Heart left ventricle (tissue), 16 donors: ENCODE data around the gene PFKFB4. TPM values are rescaled to one million over a fixed set of nuclear protein-coding genes. Genes with fewer than 3 reads are reported as not detected.

Source experiments
- ATAC-seq, 4 donors: fragments of 200-7000 bp; cut with Tn5 transposase; one replicate each; pipeline ENCODE4 v1.9.1; 2020 to 2022; ENCODE audit warnings: moderate library complexity in 4 of 4, mild to moderate bottlenecking in 3 of 4, moderate number of reproducible peaks in 1 of 4
- DNase-seq, 5 donors: peaks; one replicate each; pipeline ENCODE4 v3.0.0-alpha.2; 2020
- H3K27ac ChIP-seq, 12 donors: fragments of 200-600 bp; sonication (generic) in 4 of 12; one replicate each; pipeline versions ENCODE4 v1.5.0 to v1.8.0; 2016 to 2022; ENCODE audit warnings: mild to moderate bottlenecking in 2 of 12
- H3K27me3 ChIP-seq, 9 donors: fragments of 200-600 bp; sonication (generic) in 2 of 9; one replicate each; pipeline versions ENCODE4 v1.5.1 to v1.8.0; 2016 to 2022; ENCODE audit warnings: mild to moderate bottlenecking in 3 of 9
- H3K36me3 ChIP-seq, 9 donors: fragments of 200-600 bp; sonication (generic) in 2 of 9; one replicate each; pipeline versions ENCODE4 v1.5.0 to v1.8.0; 2018 to 2022; ENCODE audit warnings: mild to moderate bottlenecking in 2 of 9
- H3K4me1 ChIP-seq, 12 donors: fragments of 200-600 bp; sonication (generic) in 4 of 12; one replicate each; pipeline versions ENCODE4 v1.5.0 to v1.8.0; 2016 to 2022; ENCODE audit warnings: mild to moderate bottlenecking in 3 of 12
- H3K4me3 ChIP-seq, 12 donors: fragments of 200-600 bp; sonication (generic) in 4 of 12; one replicate each; pipeline versions ENCODE4 v1.5.0 to v1.8.0; 2017 to 2022; ENCODE audit warnings: mild to moderate bottlenecking in 9 of 12, moderate library complexity in 4 of 12
- H3K9me3 ChIP-seq, 12 donors: fragments of 200-600 bp; sonication (generic) in 4 of 12; one replicate each; pipeline versions ENCODE4 v1.5.0 to v1.8.0; 2016 to 2022; ENCODE audit warnings: mild to moderate bottlenecking in 1 of 12
- CTCF ChIP-seq, 12 donors: fragments of 200-600 bp; sonication (generic) in 4 of 12; IDR thresholded peaks; one replicate each; pipeline versions ENCODE4 v1.5.0 to v1.8.0; 2018 to 2022; ENCODE audit warnings: antibody characterized with exemption in 12 of 12, mild to moderate bottlenecking in 5 of 12
- POLR2A ChIP-seq, 2 donors: fragments of 450-650 bp; IDR thresholded peaks; one replicate each; pipeline ENCODE4 v1.6.1; 2017; ENCODE audit warnings: antibody characterized with exemption in 2 of 2, mild to moderate bottlenecking in 2 of 2, moderate library complexity in 2 of 2
- WGBS, 4 donors: extraction: QIAGEN DNeasy Blood & Tissue Kit in 2 of 4; methylation state at CpG; one replicate each; pipeline versions ENCODE4 v1.1.5 to v1.1.7; 2013 to 2018; 5-methylcytosine and 5-hydroxymethylcytosine counted together
- intact Hi-C, 10 donors: fragments of 100-400 bp; cut with DNase I; formaldehyde crosslinking; loops; one replicate each; pipeline versions ENCODE4 v1.11.1 to v1.14.2; 2022
- polyA plus RNA-seq, 2 donors: library from polyadenylated mRNA; stranded (reverse); fragments of 200-250 nt; gene quantifications; one replicate each; pipeline ENCODE4 v1.2.3, GENCODE V29; 2013
- total RNA-seq, 9 donors: library from RNA; depleted of rRNA in 2 of 9; stranded (reverse); fragments of >200 nt in 2 of 9; fragmentation: NEBNext Ultra II Directional in 3 of 9; extraction: Animal tissue kit (Norgen Biotek cat#: 25700) in 3 of 9; gene quantifications; one replicate each; pipeline versions ENCODE4 v1.1.0 to v1.2.4, GENCODE V29; 2016 to 2023
- donor health status: ischemic (EF 13 %, LVEDD 7.1; RV severe dilation, severe dysfunction).
- donor health status: healthy with polysubstance abuse.
- donor health status: DM: no; HTN: yes; CAD: no.
- donor health status: DM: no; HTN: no; CAD: no.
- donor health status: ischemic (EF 25% LVEDD 6.9; RV normal size, moderate dysfunction).
- donor health status: ischemic (EF 25% LVEDD 5.7; RV mildly dilated, moderate dysfunction).
- donor health status: healthy.
- donor health status: DM: yes; HTN: yes; CAD: no.
- donor health status: ischemic (EF 35%, LVEDD 5.7; RV mildly dilated, moderate dysfunction).
- donor health status: nonischemic (EF 11% LVEDD 7.7; RV severe dilation, severe dysfunction).
- donor health status: DM: yes; HTN: yes; CAD: no.
- donor health status: PGD.
- donor health status: ischemic (EF 29% LVEDD 5.4; RV normal size, mild dysfunction).
- donor health status: nonischemic (EF 23%, LVEDD 6.1; RV moderate dilation, normal function).

PFKFB4 gene
- total and polyA plus RNA-seq, 11 donors, result 0.44 to 9.1 (median 1.2) TPM

- Histone ChIP-seq H3K4me1 (peaks cover 0 to 27% (median 0%) of the 10 kb centered on the region in 12 donors), H3K27me3 (no peaks in the 10 kb centered on the region), H3K36me3 (no peaks in the 10 kb centered on the region), H3K9me3 (no peaks in the 10 kb centered on the region), H3K4me3 (no peak overlapping the region), H3K27ac (no peak overlapping the region)
- intact Hi-C loops, result no loop called here
- ATAC-seq, result no peak
- 74 to 90% (median 87%) methylated on average over 8 to 9 of the region's 9 CpGs for WGBS, 4 donors
- DNase-seq, result no peak
- TF ChIP-seq POLR2A (IDR thresholded peaks at IDR 0.05) (no peak), CTCF (IDR thresholded peaks at IDR 0.05) (no peak)
Observed at GRCh38 chr3:48524970-48525369, 31.6 kb downstream of the PFKFB4 start.

GRCh38 chr3:48521635-48522034, 35.0 kb downstream of the PFKFB4 start:
- intact Hi-C loops, result no loop called here
- H3K4me3 ChIP-seq, result no peak overlapping the region
- DNase-seq (no peak), ATAC-seq (no peak)
- no peak for TF ChIP-seq CTCF (IDR thresholded peaks at IDR 0.05)
- TF ChIP-seq POLR2A (IDR thresholded peaks at IDR 0.05), result no peak
- H3K4me1 ChIP-seq, result no peaks in the 10 kb centered on the region
- H3K36me3 ChIP-seq, result no peaks in the 10 kb centered on the region
- H3K9me3 ChIP-seq, result no peaks in the 10 kb centered on the region
- no peaks in the 10 kb centered on the region for H3K27me3 ChIP-seq
- no peak overlapping the region for H3K27ac ChIP-seq
- WGBS, 4 donors, result 89 to 100% (median 95%) methylated on average over 3 to 6 of the region's 6 CpGs

GRCh38 chr3:48519277-48519643, 37.3 kb downstream of the PFKFB4 start:
- intact Hi-C loops, result no loop called here
- no peak for TF ChIP-seq CTCF (IDR thresholded peaks at IDR 0.05)
- no peak for TF ChIP-seq POLR2A (IDR thresholded peaks at IDR 0.05)
- ATAC-seq (no peak), DNase-seq (no peak)
- Histone ChIP-seq H3K4me1 (peaks cover 0 to 4% (median 0%) of the 10 kb centered on the region in 12 donors), H3K9me3 (no peaks in the 10 kb centered on the region), H3K27me3 (no peaks in the 10 kb centered on the region), H3K36me3 (no peaks in the 10 kb centered on the region), H3K4me3 (no peak overlapping the region), H3K27ac (no peak overlapping the region)
- WGBS, 4 donors, result 96 to 99% (median 97%) methylated on average over 6 to 9 of the region's 9 CpGs

- ATAC-seq (no peak), DNase-seq (no peak)
- peaks cover 0 to 4% (median 0%) of the 10 kb centered on the region in 12 donors for H3K4me1 ChIP-seq
- no peaks in the 10 kb centered on the region for H3K36me3 ChIP-seq
- H3K27me3 ChIP-seq, result no peaks in the 10 kb centered on the region
- no peak for TF ChIP-seq POLR2A (IDR thresholded peaks at IDR 0.05)
- TF ChIP-seq CTCF (IDR thresholded peaks at IDR 0.05), result no peak
- no peaks in the 10 kb centered on the region for H3K9me3 ChIP-seq
- 70 to 84% (median 82%) methylated on average over 12 of the region's 12 CpGs for WGBS, 4 donors
- intact Hi-C loops, result no loop called here
- H3K4me3 ChIP-seq, result no peak overlapping the region
- no peak overlapping the region for H3K27ac ChIP-seq
Observed at GRCh38 chr3:48518638-48519276, 37.8 kb downstream of the PFKFB4 start.
